ENCODE measurements around the gene IGF2R. TPM values are rescaled to one million over a fixed set of nuclear protein-coding genes. Genes with fewer than 3 reads are reported as not detected.

The IGF2R gene
- total RNA-seq, 1 experiment from 2014 or later, result 92.2 TPM

DNA sequence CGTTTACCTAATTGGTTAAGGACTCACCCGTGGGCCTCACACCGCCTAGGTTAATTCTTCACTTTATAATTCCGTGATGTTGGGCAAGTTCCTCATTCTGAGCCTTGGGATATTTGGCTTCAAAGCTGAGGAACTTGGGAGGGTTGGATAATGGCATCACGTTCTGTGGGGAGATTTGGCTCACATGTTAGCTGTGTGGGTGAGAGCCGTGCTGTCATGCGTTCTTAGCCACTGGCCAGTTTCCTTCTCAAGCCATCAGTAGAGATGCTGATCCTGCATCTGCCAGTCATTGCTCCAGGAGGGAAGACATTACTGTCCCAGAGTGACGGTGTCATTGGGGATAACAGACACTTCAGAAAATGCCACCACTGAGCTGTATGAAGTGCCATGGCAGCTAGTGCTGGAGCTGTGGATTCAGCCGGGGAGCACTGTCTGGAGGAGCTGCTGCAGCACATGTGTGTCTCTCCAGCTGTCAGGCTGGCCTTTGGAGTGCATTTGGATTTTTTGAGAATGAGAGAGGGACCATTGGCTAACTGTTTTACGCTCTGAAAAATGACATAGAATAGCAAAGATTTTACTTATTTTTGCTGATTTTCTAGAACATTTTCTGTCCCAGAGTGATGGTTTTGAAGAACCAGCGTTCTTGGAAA lies 16.5 kb downstream of the IGF2R start:
- TF ChIP-seq, protein P1, sequence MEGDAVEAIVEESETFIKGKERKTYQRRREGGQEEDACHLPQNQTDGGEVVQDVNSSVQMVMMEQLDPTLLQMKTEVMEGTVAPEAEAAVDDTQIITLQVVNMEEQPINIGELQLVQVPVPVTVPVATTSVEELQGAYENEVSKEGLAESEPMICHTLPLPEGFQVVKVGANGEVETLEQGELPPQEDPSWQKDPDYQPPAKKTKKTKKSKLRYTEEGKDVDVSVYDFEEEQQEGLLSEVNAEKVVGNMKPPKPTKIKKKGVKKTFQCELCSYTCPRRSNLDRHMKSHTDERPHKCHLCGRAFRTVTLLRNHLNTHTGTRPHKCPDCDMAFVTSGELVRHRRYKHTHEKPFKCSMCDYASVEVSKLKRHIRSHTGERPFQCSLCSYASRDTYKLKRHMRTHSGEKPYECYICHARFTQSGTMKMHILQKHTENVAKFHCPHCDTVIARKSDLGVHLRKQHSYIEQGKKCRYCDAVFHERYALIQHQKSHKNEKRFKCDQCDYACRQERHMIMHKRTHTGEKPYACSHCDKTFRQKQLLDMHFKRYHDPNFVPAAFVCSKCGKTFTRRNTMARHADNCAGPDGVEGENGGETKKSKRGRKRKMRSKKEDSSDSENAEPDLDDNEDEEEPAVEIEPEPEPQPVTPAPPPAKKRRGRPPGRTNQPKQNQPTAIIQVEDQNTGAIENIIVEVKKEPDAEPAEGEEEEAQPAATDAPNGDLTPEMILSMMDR (IDR thresholded peaks at IDR 0.05; ENCODE audit: insufficient read depth in 1 of 2, low read depth in 1 of 2, low read length in 1 of 2, severe bottlenecking in 1 of 2, unreplicated experiment in 1 of 2), result no peak
- Mint-ChIP-seq H3K27me3 (ENCODE audit: insufficient read depth, unreplicated experiment) (no peaks in the 10 kb centered on the region), H3K4me1 (ENCODE audit: low read depth, unreplicated experiment) (peaks cover 12% of the 10 kb centered on the region), H3K4me3 (ENCODE audit: unreplicated experiment) (no peak overlapping the region), H3K36me3 (ENCODE audit: insufficient read depth, unreplicated experiment) (no peaks in the 10 kb centered on the region), H3K27ac (ENCODE audit: unreplicated experiment) (no peak overlapping the region), H3K9me3 (ENCODE audit: unreplicated experiment) (no peaks in the 10 kb centered on the region)
- no peaks in the 10 kb centered on the region for H3K9me3 ChIP-seq
- H3K36me3 ChIP-seq (ENCODE audit: control insufficient read depth, insufficient read depth, low read length), result no peaks in the 10 kb centered on the region
- H3K27me3 ChIP-seq (replicated peaks; ENCODE audit: control insufficient read depth, insufficient read depth, low read length), result no peaks in the 10 kb centered on the region
- H3K4me1 ChIP-seq, result no peaks in the 10 kb centered on the region
- DNase-seq, result no peak
- intact Hi-C loops (cut with micrococcal nuclease; ENCODE audit: unreplicated experiment), result no loop called here
- BruUV-seq (replicated peaks), result no TSS peak
- ChIA-PET CTCF (no interaction called here), POLR2A (no interaction called here)
- no peak overlapping the region for H3K4me3 ChIP-seq (ENCODE audit: low read depth, low read length)

DNA sequence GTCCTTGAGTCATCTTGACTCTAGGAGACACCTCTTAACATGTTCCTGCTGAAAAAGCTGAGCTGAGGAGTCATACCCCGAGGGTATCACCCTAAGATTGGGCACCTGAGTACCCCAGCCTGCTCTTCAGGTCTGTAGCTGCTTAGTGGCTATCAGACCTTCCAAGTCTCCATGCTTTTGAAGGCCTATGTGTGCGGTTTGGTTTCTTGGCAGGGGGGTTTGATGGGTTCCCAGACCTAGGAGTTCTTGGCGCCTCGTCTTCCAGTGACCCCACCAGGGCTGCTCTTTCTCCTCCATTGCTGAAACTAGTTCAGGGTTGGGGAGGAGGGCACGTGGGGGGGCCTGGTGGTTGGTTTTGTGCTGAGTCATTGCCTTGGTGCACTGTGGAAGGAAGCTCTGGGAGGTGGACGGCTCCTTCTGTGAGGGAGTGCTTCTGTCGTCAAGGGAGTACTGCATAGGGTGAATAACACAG lies 20.1 kb downstream of the IGF2R start:
- Mint-ChIP-seq H3K36me3 (ENCODE audit: insufficient read depth, unreplicated experiment) (peaks cover 11% of the 10 kb centered on the region), H3K27me3 (ENCODE audit: insufficient read depth, unreplicated experiment) (no peaks in the 10 kb centered on the region), H3K4me1 (ENCODE audit: low read depth, unreplicated experiment) (peaks cover 7% of the 10 kb centered on the region), H3K4me3 (ENCODE audit: unreplicated experiment) (no peak overlapping the region), H3K27ac (ENCODE audit: unreplicated experiment) (no peak overlapping the region), H3K9me3 (ENCODE audit: unreplicated experiment) (peaks cover 1% of the 10 kb centered on the region)
- BruUV-seq (replicated peaks), result no TSS peak
- no peak for DNase-seq
- no peaks in the 10 kb centered on the region for H3K4me1 ChIP-seq
- ChIA-PET CTCF (no interaction called here), POLR2A (no interaction called here)
- H3K9me3 ChIP-seq, result no peaks in the 10 kb centered on the region
- H3K4me3 ChIP-seq (ENCODE audit: low read depth, low read length), result no peak overlapping the region
- no peaks in the 10 kb centered on the region for H3K27me3 ChIP-seq (replicated peaks; ENCODE audit: control insufficient read depth, insufficient read depth, low read length)
- H3K36me3 ChIP-seq (ENCODE audit: control insufficient read depth, insufficient read depth, low read length), result no peaks in the 10 kb centered on the region
- TF ChIP-seq, protein P1 (IDR thresholded peaks at IDR 0.05; ENCODE audit: insufficient read depth in 1 of 2, low read depth in 1 of 2, low read length in 1 of 2, severe bottlenecking in 1 of 2, unreplicated experiment in 1 of 2), result no peak
- intact Hi-C loops (cut with micrococcal nuclease; ENCODE audit: unreplicated experiment), result no loop called here

DNA sequence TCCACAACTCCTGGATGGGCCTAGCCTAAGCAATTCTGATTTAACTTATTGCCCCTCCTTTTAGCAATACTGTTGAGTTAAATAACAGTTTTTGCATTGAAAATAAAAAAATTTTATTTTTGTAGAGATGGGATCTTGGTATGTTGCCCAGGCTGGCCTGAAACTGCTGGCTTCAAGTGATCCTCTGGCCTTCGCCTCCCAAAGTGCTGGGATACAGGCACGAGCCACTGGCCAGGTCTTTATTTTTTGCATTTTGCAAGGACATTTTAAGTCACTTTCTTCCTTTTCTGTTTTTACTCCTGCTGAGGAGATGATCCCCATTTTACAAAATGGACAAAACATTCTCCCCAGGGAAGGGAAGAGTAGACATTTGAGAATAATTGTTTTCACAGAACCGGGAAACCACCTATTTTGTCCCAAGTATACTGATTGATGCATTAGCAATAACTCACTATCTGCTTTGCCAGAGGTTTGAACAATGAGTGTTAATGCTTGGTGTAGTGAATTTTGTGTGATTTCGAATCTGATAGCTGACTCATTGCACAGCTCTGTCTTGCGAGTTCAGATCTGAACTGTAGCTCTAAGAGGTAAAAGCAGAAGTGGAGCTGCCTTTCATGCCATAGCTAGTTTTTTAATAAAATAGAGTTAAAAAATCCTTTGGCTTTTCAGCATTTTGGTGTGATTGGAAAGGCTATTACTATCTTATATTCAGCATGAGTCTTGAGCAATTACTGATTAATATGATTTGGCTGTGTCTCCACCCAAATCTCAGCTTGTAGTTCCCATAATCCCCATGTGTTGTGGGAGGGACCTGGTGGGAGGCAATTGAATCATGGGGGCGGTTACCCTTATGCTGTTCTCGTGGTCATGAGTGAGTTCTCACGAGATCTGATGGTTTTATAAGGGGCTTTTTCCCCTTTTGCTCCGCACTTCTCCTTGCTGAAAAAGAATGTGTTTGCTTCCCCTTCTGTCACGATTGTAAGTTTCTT lies 20.9 kb downstream of the IGF2R start:
- intact Hi-C loops (cut with micrococcal nuclease; ENCODE audit: unreplicated experiment), result no loop called here
- H3K27me3 Mint-ChIP-seq (ENCODE audit: insufficient read depth, unreplicated experiment), result no peaks in the 10 kb centered on the region
- H3K4me3 Mint-ChIP-seq (ENCODE audit: unreplicated experiment), result no peak overlapping the region
- Histone ChIP-seq H3K36me3 (ENCODE audit: control insufficient read depth, insufficient read depth, low read length) (no peaks in the 10 kb centered on the region), H3K4me3 (ENCODE audit: low read depth, low read length) (no peak overlapping the region), H3K27me3 (replicated peaks; ENCODE audit: control insufficient read depth, insufficient read depth, low read length) (no peaks in the 10 kb centered on the region), H3K9me3 (no peaks in the 10 kb centered on the region), H3K4me1 (no peaks in the 10 kb centered on the region)
- TF ChIP-seq, protein P1 (IDR thresholded peaks at IDR 0.05; ENCODE audit: insufficient read depth in 1 of 2, low read depth in 1 of 2, low read length in 1 of 2, severe bottlenecking in 1 of 2, unreplicated experiment in 1 of 2), result no peak
- H3K27ac Mint-ChIP-seq (ENCODE audit: unreplicated experiment), result no peak overlapping the region
- H3K9me3 Mint-ChIP-seq (ENCODE audit: unreplicated experiment), result peaks cover 8% of the 10 kb centered on the region
- no TSS peak for BruUV-seq (replicated peaks)
- peaks cover 13% of the 10 kb centered on the region for H3K4me1 Mint-ChIP-seq (ENCODE audit: low read depth, unreplicated experiment)
- H3K36me3 Mint-ChIP-seq (ENCODE audit: insufficient read depth, unreplicated experiment), result peaks cover 14% of the 10 kb centered on the region
- no peak for DNase-seq
- POLR2A ChIA-PET, result no interaction called here
- CTCF ChIA-PET, result no interaction called here
